Activated CD4-positive, alpha-beta T cell treated with anti-CD3 and anti-CD28 coated beads for 24 hours (primary cell): ENCODE data around the gene LDB3.

Experiments
- DNase-seq, 2 donors: peaks; one replicate each; pipeline ENCODE4 v3.0.0-alpha.2; 2020; ENCODE audit warnings: low read depth in 2 of 2

The LDB3 gene

GRCh38 chr10:86651631-86652331, 16.5 kb upstream of the LDB3 start:
- DNase-seq, result no peak

GRCh38 chr10:86652361-86653202, 15.7 kb upstream of the LDB3 start:
- no peak for DNase-seq

- DNase-seq, result no peak
Measured at GRCh38 chr10:86653379-86653778, 14.9 kb upstream of the LDB3 start.

GRCh38 chr10:86653987-86654386, 14.3 kb upstream of the LDB3 start:
- no peak for DNase-seq

- DNase-seq, result no peak
Measured at GRCh38 chr10:86654411-86655172, 13.7 kb upstream of the LDB3 start, which contains the start of gene OPN4. OPN4 (plus strand) TSS chr10:86654547; CDS start chr10:86654784, 237 bp downstream.

- no peak for DNase-seq
Measured at GRCh38 chr10:86655173-86655540, 13.2 kb upstream of the LDB3 start.

- no peak for DNase-seq
Measured at GRCh38 chr10:86655596-86655995, 12.7 kb upstream of the LDB3 start.

- DNase-seq, result no peak
Measured at GRCh38 chr10:86657011-86657395, 11.3 kb upstream of the LDB3 start.

GRCh38 chr10:86657396-86658011, 10.8 kb upstream of the LDB3 start:
- DNase-seq, result no peak

- DNase-seq, result no peak
Measured at GRCh38 chr10:86658261-86658741, 10.0 kb upstream of the LDB3 start.

- no peak for DNase-seq
Measured at GRCh38 chr10:86658751-86659150, 9.6 kb upstream of the LDB3 start.

GRCh38 chr10:86659161-86659691, 9.1 kb upstream of the LDB3 start:
- no peak for DNase-seq

GRCh38 chr10:86659721-86660453, 8.4 kb upstream of the LDB3 start:
- no peak for DNase-seq

- DNase-seq, result no peak
Measured at GRCh38 chr10:86661161-86662025, 6.9 kb upstream of the LDB3 start.

GRCh38 chr10:86662186-86663045, 5.9 kb upstream of the LDB3 start:
- no peak for DNase-seq

- DNase-seq, result no peak
Measured at GRCh38 chr10:86663046-86663345, 5.3 kb upstream of the LDB3 start.

GRCh38 chr10:86663576-86664339, 4.6 kb upstream of the LDB3 start:
- DNase-seq, result no peak
